GM21737 (cell line): ENCODE results near the gene FHIT.
"Not testable (repeated sequence)": the region's sequence is repeated elsewhere in the genome, so short reads cannot be mapped to it uniquely, and the experiment has no call there.

Source experiments
- ATAC-seq: cut with Tn5 transposase; IDR thresholded peaks from one replicate; pipeline ENCODE4 v1.9.1; 2021; ENCODE audit warnings: mild to moderate bottlenecking, moderate library complexity; ENCODE audit not compliant: unreplicated experiment

Gene FHIT

DNA sequence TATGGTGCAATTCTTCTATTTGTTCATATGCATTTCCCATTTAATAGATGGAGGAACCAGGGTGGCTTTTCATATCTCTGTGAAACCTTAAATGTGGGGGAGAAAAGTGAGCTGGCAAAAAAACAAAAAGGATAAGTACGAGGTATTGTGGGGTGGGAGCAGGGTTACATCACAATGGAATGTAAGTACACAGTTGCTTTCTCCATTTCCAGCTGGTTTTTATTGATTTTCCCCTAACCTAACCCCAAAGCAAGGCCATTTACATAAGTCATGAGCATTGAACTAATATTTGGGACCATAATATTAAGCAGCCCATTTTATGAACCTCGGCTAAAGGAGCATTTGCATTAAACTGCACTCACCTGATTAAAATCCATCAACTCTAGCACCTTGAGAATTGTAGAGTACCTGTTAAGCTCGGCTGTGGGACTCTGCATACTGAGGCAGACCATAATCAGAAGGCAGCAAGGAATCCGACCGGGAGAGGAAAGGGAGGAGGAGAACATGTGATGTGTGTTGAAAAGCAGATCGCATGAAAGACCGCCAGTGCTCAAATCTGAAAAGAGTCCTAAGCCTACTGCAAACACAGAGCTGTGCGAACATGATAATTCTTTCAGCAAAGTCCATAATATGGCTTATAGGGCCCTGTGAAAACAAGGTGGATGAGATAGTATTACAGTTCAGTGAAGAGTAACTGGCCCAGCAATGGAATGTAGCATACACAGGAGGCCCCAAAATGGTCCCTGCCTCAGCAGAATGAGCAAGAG lies 513.4 kb downstream of the FHIT start:
- no peak for ATAC-seq

GRCh38 chr3:60730371-60730770 lies 520.9 kb downstream of the FHIT start:
- ATAC-seq: no peak

DNA sequence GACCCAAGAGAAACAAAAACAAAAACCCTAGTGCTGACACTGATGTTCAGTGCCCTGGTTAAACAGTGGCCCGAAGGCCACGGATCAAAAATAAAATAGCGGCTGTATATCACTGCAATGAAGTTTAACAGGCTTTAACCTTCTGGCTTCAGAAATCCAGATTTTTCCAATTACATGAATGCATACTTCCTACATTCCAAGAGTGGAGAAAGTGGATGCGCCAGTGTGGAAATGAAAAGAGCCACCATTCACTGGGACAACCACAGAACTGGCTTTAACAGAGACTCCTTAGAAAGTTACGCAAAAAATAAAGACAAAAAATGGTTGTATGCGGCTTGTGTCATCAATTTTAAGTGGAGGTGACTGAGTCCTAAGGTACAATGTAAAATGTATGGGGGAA lies 522.2 kb downstream of the FHIT start:
- no peak for ATAC-seq

DNA sequence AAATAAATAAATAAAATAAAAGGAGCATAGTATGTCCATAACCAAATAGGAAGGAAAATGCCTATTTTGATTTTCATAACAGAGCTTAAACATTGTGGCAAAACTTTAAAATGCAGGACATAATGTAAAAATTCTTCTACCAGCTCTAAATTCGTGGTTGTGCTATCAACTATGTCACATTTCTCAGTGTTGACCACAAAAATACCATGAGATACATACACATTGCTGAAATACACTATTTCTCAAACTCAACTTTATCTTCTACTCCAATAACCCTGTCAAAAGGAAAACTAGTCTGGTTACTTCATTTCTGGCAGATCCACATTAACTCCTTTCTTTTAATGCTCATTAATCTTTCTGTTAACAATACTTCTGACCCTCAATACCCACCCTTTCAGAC lies 523.2 kb downstream of the FHIT start:
- ATAC-seq: no peak

GRCh38 chr3:60720736-60721135 lies 530.5 kb downstream of the FHIT start:
- ATAC-seq: no peak

DNA sequence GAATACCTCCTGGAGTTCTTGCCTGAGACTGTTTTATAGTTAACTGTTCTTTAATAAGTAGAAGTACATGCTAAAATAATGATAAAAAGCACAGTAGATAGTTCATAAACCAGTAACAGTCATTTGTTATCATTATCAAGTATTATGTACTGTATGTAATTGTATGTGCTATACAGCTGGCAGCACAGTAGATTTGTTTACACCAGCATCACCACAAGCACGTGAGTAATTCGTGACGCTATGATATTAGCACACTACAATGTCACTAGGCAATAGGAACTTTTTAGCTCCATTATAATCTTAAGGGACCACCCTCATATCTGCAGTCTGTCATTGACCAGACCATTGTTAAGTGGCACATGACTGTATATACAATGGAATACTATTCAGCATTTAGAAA lies 534.7 kb downstream of the FHIT start:
- ATAC-seq: no peak

DNA sequence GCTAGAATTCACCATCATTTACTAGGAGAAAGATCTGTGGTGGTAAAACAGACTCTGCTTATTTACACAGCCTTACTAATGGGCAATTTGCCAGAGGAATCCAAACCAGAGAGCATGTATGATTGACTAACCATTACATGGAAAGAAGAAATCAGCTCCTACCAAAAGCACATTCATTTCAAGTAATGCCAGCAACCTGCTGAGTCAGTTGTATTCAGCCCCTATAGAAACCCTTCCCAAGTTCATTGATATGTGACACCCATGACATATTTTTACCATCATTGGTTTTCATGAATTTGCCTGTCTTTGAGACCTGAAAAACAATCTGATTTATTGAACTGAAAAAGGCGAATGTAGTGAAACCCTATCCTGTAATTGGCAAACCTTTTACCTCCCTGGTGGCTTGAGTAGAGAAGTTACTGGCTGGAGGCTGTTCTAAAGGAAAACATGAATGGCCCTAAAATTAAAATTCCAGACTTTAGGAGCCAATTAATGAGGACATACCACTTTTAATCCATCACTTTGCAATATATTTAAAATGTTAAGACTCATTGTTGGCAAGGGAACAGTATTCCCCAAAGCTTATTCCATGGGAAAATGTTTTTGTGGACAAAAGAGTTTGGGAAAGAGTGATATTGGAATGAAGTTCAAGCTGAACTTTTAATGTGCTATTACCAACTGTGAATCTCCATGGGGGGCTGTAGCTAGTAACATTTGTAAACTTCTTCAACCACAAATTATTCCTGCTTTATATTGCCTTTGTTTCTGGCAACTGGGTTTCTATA lies 542.9 kb downstream of the FHIT start:
- ATAC-seq: no peak

GRCh38 chr3:60707452-60708020 lies 543.7 kb downstream of the FHIT start:
- no peak for ATAC-seq

- no peak for ATAC-seq
These were observed 547.1 kb downstream of the FHIT start for GRCh38 chr3:60703956-60704736.

GRCh38 chr3:60703008-60703407 lies 548.2 kb downstream of the FHIT start:
- ATAC-seq: no peak

- no peak for ATAC-seq
These were observed 553.1 kb downstream of the FHIT start for GRCh38 chr3:60698117-60698516.

- no peak for ATAC-seq
These were observed 554.1 kb downstream of the FHIT start for GRCh38 chr3:60697132-60697531.

DNA sequence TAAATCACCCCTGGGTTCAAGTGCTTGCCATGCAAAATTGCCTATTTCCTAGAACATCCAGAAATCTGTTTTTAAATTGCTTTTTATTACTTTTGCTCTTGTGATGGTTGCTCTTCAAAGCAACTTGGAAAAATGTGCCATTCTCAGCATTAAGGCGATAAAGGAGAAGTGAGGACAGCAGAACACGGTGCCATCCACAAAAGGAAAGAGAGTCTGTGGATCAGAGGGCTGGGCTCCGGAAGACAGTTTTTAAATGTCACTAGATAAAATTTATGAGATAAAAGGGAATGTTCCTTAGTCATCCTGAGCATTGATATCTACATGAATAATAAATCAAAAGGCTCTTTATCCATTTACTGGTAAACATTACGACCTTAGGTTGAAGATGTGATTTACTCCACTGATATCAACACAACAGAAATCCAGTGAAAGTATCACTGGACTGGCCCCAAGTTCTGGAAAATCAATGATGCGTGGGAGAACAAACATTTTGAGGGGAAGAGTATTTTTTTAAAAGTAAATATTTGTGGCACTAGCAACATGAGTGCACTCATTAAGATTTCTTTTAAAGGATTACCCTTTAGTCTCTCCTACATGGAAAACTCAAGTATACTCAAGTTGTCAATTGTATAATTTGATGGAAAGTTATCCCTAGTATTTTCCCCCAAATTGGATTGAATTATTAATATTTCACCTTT lies 554.7 kb downstream of the FHIT start:
- no peak for ATAC-seq

DNA sequence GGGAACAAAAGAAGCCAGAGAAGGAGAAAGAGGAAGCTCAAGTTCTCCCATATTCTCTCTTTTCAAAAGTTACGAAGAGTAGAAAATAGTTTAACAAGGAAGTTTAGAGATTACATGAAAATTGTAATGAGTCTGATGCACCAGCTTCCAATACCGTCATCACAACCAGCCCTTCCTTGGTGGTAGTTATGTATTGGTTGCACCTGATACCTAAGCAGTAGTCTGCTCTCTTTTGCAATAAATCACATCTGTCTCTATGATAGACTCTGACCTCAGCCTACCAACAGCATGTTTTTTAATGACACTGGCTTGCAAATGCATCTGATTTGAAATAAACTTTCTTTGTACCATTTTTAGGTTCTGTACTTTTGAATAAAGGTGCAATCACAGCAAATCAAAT lies 575.8 kb downstream of the FHIT start:
- ATAC-seq: no peak

DNA sequence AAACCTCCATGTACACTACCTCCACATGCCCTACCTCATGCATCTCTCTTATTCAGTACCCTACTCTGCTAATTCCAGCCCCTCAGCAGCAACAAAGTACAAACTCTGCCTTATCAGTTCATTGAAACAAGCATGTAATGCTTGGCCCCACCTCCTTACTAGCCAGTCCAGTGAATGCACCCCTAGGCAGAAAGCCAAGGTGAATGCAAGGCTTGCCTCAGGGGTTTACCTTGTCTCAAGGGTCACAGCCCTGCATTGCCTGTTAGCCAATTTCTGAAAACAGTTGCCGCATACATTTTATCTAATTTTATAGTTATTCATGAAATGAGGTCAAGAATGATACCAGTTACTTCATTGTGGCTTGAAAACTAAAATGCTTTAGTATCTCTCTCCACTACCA lies 576.4 kb downstream of the FHIT start:
- no peak for ATAC-seq

DNA sequence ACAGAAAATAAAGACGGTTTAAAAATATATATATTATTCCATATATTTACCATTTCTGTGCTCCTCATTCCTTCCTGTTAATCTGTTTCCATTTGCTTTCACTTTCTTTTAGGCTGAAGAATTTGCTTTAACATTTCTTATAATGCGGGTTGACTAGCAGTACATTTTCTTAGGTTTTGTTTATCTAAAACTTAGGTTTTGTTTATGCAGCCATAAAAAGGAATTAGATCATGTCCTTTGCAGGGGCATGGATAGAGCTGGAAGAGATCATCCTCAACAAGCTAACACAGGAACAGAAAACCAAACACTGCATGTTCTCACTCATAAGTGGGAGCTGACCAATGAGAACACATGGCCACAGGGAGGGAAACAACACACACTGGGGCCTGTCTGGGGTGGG lies 578.1 kb downstream of the FHIT start:
- no peak for ATAC-seq

- ATAC-seq: not testable (repeated sequence)
These were observed 578.9 kb downstream of the FHIT start for GRCh38 chr3:60672337-60672736.

DNA sequence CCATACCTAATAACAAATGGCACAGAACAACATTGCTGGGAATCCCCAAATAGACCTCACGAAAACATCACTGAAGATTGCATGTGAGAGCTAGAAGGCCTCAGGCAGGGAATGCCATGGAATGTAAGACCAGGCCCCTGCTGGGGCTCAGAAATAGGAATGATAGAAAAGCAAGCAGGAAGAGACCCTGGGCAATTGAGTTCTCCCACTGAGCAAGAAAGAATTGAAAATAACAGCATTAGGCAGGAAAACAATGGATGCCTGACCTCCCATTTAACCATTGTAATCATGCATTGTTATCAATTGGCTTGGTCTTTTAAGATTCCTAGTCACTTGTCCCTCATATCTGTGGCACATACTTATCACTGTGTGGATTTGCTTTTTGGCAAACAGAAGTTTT lies 581.6 kb downstream of the FHIT start:
- no peak for ATAC-seq

- no peak for ATAC-seq
These were observed 591.2 kb downstream of the FHIT start for GRCh38 chr3:60660026-60660425.

DNA sequence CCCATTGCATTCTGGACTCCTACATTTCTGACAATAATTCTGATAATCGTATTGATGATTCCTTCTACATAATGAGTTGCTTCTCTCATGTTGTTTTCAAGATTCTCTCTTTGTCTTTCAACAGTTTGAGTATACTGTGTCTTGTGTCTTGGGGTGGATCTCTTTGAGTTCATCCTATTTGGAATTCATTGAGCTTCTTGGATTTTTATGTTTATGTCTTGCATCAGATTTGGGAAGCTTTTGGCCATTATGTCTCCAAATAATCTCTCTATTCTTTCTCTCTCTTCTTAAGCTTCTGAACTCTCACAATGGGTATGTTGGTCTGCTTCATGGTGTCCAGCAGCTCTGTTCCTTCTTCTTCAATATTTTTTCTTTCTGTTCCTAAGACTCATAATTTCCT lies 592.2 kb downstream of the FHIT start:
- ATAC-seq: no peak

GRCh38 chr3:60657972-60658371 lies 593.3 kb downstream of the FHIT start:
- peak; percentile 77 for ATAC-seq
